HEK293 (cell line): ENCODE data around the gene DDTL.
"Not testable (repeated sequence)": the region's sequence is repeated elsewhere in the genome, so short reads cannot be mapped to it uniquely, and the experiment has no call there.

ENCODE experiments used
- CTCF ChIA-PET: fragments of 350-600 bp; formaldehyde crosslinking; extraction: SDS; loops from one replicate; lab custom pipeline; 2021; ENCODE audit warnings: antibody characterized with exemption; lab: Yijun Ruan, JAX
- POLR2A ChIA-PET: fragments of 300-600 bp; formaldehyde crosslinking; extraction: SDS; loops from one replicate; lab custom pipeline; 2020; ENCODE audit warnings: antibody characterized with exemption, inconsistent platforms; lab: Yijun Ruan, JAX
- H3K27ac ChIP-seq: fragments of 200-500 bp; sonication (Bioruptor generic); 2 replicates; pipeline ENCODE4 v1.5.1; 2014; ENCODE audit warnings: low read depth, low read length, control low read depth, inconsistent platforms; ENCODE audit errors: extremely low read depth
- H3K36me3 ChIP-seq, 2 experiments: fragments of 200-500 bp in 1 of 2; sonication (Bioruptor generic) in 1 of 2; 1 replicate in 1 of 2; 2 replicates in 1 of 2; pipeline ENCODE4 v1.5.1; 2014 to 2017; ENCODE audit warnings: inconsistent platforms in 2 of 2, low read length in 2 of 2; ENCODE audit not compliant: control insufficient read depth in 2 of 2, insufficient read depth in 1 of 2
- H3K4me1 ChIP-seq: fragments of 200-500 bp; sonication (Bioruptor generic); 2 replicates; pipeline ENCODE4 v1.5.1; 2014; ENCODE audit warnings: mild to moderate bottlenecking, low read length, inconsistent platforms; ENCODE audit not compliant: control insufficient read depth, insufficient read depth
- H3K4me3 ChIP-seq: 2 replicates; pipeline ENCODE4 v1.5.1; 2011; ENCODE audit warnings: low read depth, mild to moderate bottlenecking, control low read depth, low read length, moderate library complexity
- H3K9me3 ChIP-seq: fragments of 200-500 bp; sonication (Bioruptor generic); 2 replicates; pipeline ENCODE4 v1.5.1; 2014; ENCODE audit warnings: low read depth, low read length, inconsistent platforms; ENCODE audit not compliant: control insufficient read depth, insufficient read depth
- BCL11A ChIP-seq: fragments of 450-650 bp; formaldehyde crosslinking; IDR thresholded peaks from 2 replicates; pipeline ENCODE4 v1.5.1; 2016; ENCODE audit warnings: low read depth, missing biosample characterization, missing genetic modification characterization
- ELK4 ChIP-seq: IDR thresholded peaks from 2 replicates; pipeline ENCODE4 v1.6.1; 2011; ENCODE audit warnings: mild to moderate bottlenecking, low read depth, low read length, borderline replicate concordance
- HOXD13 ChIP-seq: sonication (generic); formaldehyde crosslinking; IDR thresholded peaks from 2 replicates; pipeline ENCODE4 v1.8.0; 2022; ENCODE audit warnings: missing genetic modification reagents, borderline replicate concordance
- ZNF157 ChIP-seq: fragments of 450-650 bp; formaldehyde crosslinking; IDR thresholded peaks from 2 replicates; pipeline ENCODE4 v1.5.1; 2016; ENCODE audit warnings: missing biosample characterization, missing genetic modification characterization
- ZNF18 ChIP-seq: fragments of 450-650 bp; formaldehyde crosslinking; IDR thresholded peaks from 2 replicates; pipeline ENCODE4 v1.5.1; 2016; ENCODE audit warnings: missing biosample characterization, missing genetic modification characterization
- ZNF513 ChIP-seq: fragments of 450-650 bp; IDR thresholded peaks from 2 replicates; pipeline ENCODE4 v1.5.1; 2018; ENCODE audit warnings: missing biosample characterization, missing genetic modification characterization
- ZNF518A ChIP-seq: fragments of 450-650 bp; formaldehyde crosslinking; conservative IDR thresholded peaks from 2 replicates; pipeline ENCODE4 v1.5.1; 2016; ENCODE audit warnings: low read depth, missing biosample characterization, missing genetic modification characterization
- ZNF621 ChIP-seq: fragments of 450-650 bp; formaldehyde crosslinking; IDR thresholded peaks from 2 replicates; pipeline ENCODE4 v1.5.1; 2017; ENCODE audit warnings: missing biosample characterization, missing genetic modification characterization
- ZSCAN30 ChIP-seq: fragments of 450-650 bp; IDR thresholded peaks from 2 replicates; pipeline ENCODE4 v1.5.1; 2018; ENCODE audit warnings: missing biosample characterization, mild to moderate bottlenecking, missing genetic modification characterization, moderate library complexity
- ZSCAN5A ChIP-seq: fragments of 450-650 bp; formaldehyde crosslinking; IDR thresholded peaks from 2 replicates; pipeline ENCODE4 v1.5.1; 2016; ENCODE audit warnings: missing biosample characterization, missing genetic modification characterization

Gene DDTL

GRCh38 chr22:23926561-23926960 lies 40.1 kb upstream of the DDTL start:
- Histone ChIP-seq H3K9me3 (no peaks in the 10 kb centered on the region), H3K36me3 (no peaks in the 10 kb centered on the region), H3K4me3 (no peak overlapping the region), H3K27ac (no peak overlapping the region), H3K4me1 (no peaks in the 10 kb centered on the region)
- ChIA-PET POLR2A (interaction anchor here (0.8 kb wide), 1 partner anchor 13 kb away, joined by 3 read pairs; no protein-coding TSS in a partner anchor), CTCF (interaction anchor here (0.7 kb wide), 1 partner anchor 34 kb away, joined by 4 read pairs; no protein-coding TSS in a partner anchor)
- TF ChIP-seq ZNF513 (tag by site-specific recombination) (no peak), ZNF518A (tag by site-specific recombination) (no peak)

- no peak for TF ChIP-seq ZNF18
- no peak for TF ChIP-seq HOXD13 (CRISPR knock-in tag)
- ChIA-PET CTCF (interaction anchor here (0.5 to 1.1 kb wide), 3 partner anchors 9 to 336 kb away, joined by 3 to 7 read pairs (median 5); no protein-coding TSS in a partner anchor), POLR2A (interaction anchor here (0.7 to 1.1 kb wide), 2 partner anchors 25 to 307 kb away, joined by 3 to 4 read pairs; no protein-coding TSS in a partner anchor)
- H3K36me3 ChIP-seq: no peaks in the 10 kb centered on the region
- no peaks in the 10 kb centered on the region for H3K4me1 ChIP-seq
- no peak overlapping the region for H3K27ac ChIP-seq
- no peak overlapping the region for H3K4me3 ChIP-seq
- no peaks in the 10 kb centered on the region for H3K9me3 ChIP-seq
These were observed 28.2 kb upstream of the DDTL start for GRCh38 chr22:23938328-23939016.

- Histone ChIP-seq H3K4me3 (no peak overlapping the region), H3K4me1 (no peaks in the 10 kb centered on the region)
- no peak for TF ChIP-seq ZNF621
- no peak for TF ChIP-seq ZSCAN5A (tag by site-specific recombination)
- TF ChIP-seq ZNF157 (tag by site-specific recombination): no peak
- no peak for TF ChIP-seq ZSCAN30 (tag by site-specific recombination)
- no peak for TF ChIP-seq BCL11A (tag by site-specific recombination)
- TF ChIP-seq ELK4: no peak
- TF ChIP-seq, all 188 proteins: peak for 0
- Histone ChIP-seq H3K36me3 (no peaks in the 10 kb centered on the region), H3K27ac (no peak overlapping the region), H3K9me3 (no peaks in the 10 kb centered on the region)
- POLR2A ChIA-PET: interaction anchor here (0.7 to 1.1 kb wide), 2 partner anchors 25 to 308 kb away, joined by 3 to 4 read pairs; no protein-coding TSS in a partner anchor
- CTCF ChIA-PET: interaction anchor here (1.1 kb wide), 1 partner anchor 9 kb away, joined by 5 read pairs; no protein-coding TSS in a partner anchor
These were observed 27.7 kb upstream of the DDTL start for GRCh38 chr22:23939017-23939357.

- H3K9me3 ChIP-seq, H3K4me1 ChIP-seq, H3K27ac ChIP-seq, POLR2A ChIA-PET, H3K4me3 ChIP-seq, H3K36me3 ChIP-seq: not testable (repeated sequence)
- CTCF ChIA-PET: interaction anchor here (0.7 kb wide), 1 partner anchor 157 kb away, joined by 3 read pairs; no protein-coding TSS in a partner anchor
These were observed 26.5 kb upstream of the DDTL start for GRCh38 chr22:23940166-23940565.

GRCh38 chr22:23947391-23947790 lies 19.3 kb upstream of the DDTL start:
- not testable (repeated sequence) for H3K9me3 ChIP-seq, H3K4me1 ChIP-seq, H3K4me3 ChIP-seq, H3K27ac ChIP-seq, H3K36me3 ChIP-seq
- ChIA-PET CTCF (interaction anchor here (1.6 kb wide), 1 partner anchor 53 kb away, joined by 3 read pairs; the partner anchor contains the start of gene MIF), POLR2A (interaction anchor here (0.9 to 1.5 kb wide), 2 partner anchors 53 kb away, joined by 4 to 8 read pairs; partner anchors contain the start of gene MIF)
